Stimulated activated CD8-positive, alpha-beta memory T cell treated with anti-CD3 and anti-CD28 coated beads, Interleukin-15, amount 100 ng/mL, for 48 hours (primary cell): Measurements from ENCODE around the gene AADAC.
"Not testable (repeated sequence)": the region's sequence is repeated elsewhere in the genome, so short reads cannot be mapped to it uniquely, and the experiment has no call there.

Experiments
- DNase-seq, 2 donors: peaks; one replicate each; pipeline ENCODE4 v3.0.0-alpha.2; 2020; ENCODE audit warnings: low read depth in 2 of 2

AADAC gene

GRCh38 chr3:151796105-151796680, 17.7 kb upstream of the AADAC start:
- no peak for DNase-seq

- no peak for DNase-seq
Observed at GRCh38 chr3:151798466-151798865, 15.4 kb upstream of the AADAC start.

DNA sequence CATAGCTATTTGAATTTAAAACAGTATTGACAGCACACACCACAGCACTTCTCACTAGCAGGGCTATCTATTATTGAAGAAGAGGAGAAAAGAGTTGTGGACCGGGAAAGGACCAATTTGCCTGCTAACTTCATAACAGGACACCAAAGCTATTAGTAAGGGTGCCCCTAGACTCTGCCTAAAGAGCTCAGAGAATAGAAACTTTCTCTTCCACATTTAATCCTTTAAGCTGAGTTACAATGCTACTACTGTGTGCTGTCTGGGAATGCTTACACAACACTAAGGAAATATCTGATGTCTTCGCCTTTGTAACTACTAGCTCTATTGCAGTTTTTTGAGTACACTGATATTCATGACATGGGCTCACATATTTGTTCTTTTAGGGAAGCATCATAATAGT, 13.5 kb upstream of the AADAC start:
- no peak for DNase-seq

DNA sequence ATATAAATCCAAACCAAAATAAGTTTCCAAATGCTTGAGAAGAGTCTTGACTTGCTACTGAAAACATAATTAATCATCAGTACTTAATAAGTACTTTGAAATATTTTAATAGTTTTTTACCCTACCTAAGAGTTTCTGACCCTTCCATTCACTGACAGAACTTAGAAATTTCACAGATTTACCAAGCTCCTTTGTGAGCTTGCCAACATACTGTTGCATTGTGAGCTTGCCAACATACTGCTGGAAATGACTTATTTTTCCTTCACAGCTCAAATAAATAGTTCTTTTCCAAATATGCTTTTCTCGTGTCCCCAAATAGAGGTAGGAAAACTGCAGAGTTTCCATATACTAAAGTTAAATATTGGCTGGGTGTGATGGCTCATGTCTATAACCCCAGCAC, 9.6 kb upstream of the AADAC start:
- DNase-seq = no peak

- no peak for DNase-seq
Observed at GRCh38 chr3:151806838-151807237, 7.1 kb upstream of the AADAC start.

DNA sequence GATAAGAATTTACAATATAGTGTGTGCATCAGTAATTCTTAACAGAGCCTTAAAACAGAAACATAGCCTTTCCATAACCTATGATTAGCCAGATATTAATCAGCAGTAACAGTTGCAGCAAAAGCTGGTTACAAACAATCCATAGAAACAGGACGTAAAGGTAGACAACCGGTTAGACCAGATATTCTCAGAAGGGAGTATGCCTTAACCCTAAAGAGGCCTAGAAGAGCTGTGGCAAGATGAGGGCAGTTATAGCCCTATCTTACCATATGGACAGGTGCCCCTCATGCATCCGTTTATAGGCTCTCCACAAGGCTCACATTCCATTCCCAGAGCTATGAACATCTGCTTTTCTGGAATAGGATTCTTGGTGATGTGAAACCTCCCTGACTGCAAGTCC, 5.0 kb upstream of the AADAC start:
- not testable (repeated sequence) for DNase-seq

- no peak for DNase-seq
Observed at GRCh38 chr3:151811474-151811873, 2.4 kb upstream of the AADAC start.

DNA sequence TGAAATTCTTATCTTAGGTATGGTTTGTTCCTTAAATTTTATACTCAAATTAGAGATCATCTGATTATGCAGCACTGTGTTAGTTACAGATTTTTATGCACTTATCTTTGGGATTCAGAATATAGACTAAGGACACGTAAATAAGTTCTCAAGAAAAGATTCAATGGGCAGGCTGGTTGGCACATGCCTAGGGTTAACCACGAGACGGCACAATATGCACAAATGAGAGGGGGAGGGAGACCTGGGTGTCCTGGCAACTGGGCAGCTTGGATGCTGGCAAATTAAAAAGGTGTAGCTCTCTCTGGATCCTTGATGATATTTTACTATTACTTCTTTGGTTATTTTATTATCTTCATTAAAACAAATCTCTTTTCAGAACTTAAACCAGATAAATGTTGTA, 672 bp downstream of the AADAC start:
- no peak for DNase-seq

GRCh38 chr3:151816091-151816604, 2.2 kb downstream of the AADAC start:
- DNase-seq = no peak

- no peak for DNase-seq
Observed at GRCh38 chr3:151817473-151817872, 3.6 kb downstream of the AADAC start.

- no peak for DNase-seq
Observed at GRCh38 chr3:151818361-151818760, 4.4 kb downstream of the AADAC start.

DNA sequence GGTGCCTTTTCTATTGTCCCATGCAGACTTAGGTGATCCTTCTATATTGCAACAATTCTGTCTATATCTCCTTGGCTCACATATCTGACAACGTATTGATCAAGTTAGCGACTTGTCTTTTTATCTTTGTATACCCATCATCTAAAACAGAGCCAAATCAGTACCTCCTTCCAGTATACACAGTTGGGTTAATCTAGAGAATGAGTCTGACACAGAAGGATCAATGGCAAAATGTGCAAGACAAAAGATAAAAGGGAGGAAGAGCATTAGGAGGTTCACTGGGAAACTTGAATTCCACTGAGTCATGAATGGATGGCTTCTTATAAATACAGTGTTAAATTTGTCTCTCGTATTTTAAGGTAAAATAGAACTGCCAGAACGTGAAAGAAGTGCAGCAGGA, 6.0 kb downstream of the AADAC start:
- DNase-seq = no peak

GRCh38 chr3:151827816-151828215, 13.9 kb downstream of the AADAC start:
- no peak for DNase-seq

GRCh38 chr3:151835751-151836525, 22.0 kb downstream of the AADAC start:
- DNase-seq = no peak

GRCh38 chr3:151837057-151837456, 23.1 kb downstream of the AADAC start:
- no peak for DNase-seq

- no peak for DNase-seq
Observed at GRCh38 chr3:151838574-151839312, 24.8 kb downstream of the AADAC start.

DNA sequence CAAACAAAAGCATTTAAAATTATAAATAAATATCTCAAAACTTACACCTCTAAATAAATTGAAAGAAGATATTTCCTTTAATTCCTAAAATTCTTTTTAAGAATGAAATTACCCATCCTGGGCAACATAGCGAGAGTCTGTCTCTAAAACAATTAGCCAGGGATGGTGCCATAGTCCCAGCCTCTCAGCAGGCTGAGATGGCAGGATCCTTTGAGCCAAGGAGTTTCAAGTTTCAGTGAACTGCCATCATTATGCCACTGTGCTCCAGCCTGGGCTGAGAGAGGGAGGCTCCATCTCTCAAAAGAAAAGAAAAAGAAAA, 25.4 kb downstream of the AADAC start:
- DNase-seq = no peak

- no peak for DNase-seq
Observed at GRCh38 chr3:151841801-151842200, 27.9 kb downstream of the AADAC start.

- DNase-seq = no peak
Observed at GRCh38 chr3:151843275-151843674, 29.4 kb downstream of the AADAC start.

DNA sequence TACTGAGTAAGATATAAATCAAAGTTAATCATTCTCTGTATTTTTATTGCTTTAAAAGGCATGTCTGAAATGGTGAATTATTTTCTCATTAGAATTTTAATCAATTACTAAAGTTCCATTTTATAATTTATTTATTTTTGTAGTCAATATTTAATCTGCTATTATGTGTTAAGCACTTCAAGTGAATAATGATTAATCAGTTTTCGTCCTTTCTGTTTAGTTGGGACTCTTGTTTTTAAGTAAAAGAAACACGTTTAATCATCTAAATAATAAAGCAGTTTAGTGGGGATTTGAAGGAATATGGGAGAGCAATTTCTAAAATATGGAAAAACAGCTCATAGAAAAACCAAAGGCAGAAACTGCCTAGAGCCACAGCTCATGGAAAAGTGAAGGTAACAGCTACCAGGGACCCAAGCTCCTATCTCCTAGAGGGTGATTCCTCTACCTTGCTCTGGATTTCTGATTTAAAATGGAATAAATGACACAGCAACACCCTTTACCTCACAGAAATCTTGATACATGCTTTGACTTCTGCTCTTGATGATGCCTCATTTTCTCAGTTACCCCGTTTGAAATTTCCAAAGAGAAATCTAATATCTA, 31.5 kb downstream of the AADAC start:
- no peak for DNase-seq

GRCh38 chr3:151850065-151850464, 36.1 kb downstream of the AADAC start:
- not testable (repeated sequence) for DNase-seq

DNA sequence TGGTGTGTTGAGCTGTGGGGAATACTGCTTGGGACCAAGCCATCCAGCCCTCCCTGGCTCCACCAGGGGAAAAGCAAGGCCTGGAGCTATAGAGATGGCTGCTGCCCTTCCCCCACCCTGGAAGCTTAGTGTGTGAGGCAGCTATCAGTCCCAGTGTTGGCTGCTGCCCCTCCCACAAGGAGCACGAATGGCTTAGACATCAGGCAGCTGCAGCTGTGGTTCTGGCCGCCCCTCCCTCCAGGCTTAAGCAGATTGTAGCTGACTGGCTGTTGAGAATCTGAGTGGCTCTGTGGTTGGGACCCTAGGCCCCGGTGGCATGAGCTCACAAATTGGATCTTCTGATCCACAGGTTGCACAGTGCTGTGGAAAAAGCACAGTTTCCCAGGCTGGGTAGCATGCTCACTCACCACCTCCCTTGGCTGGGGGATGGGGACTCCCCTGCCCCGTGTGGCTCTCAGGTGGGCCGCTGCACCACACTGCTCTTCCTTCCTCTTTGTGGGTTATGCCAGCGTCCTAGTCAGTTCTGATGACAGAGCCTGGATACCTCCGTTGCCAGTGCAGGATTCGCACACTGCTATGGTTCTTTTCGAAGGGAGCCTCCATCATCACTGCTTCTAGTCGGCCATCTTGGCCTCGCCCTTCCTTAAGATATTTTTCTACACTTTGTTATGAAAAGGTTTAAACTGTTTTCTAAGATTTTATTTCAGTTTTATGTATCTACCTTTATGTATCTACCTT, 38.3 kb downstream of the AADAC start:
- DNase-seq = no peak
